CD14-positive monocyte (primary cell): ENCODE measurements around the gene CYP27A1. TPM values are rescaled to one million over a fixed set of nuclear protein-coding genes. Genes with fewer than 3 reads are reported as not detected.

ENCODE experiments used
- DNase-seq, 3 donors: peaks; one replicate each; pipeline ENCODE4 v3.0.0-alpha.2; 2011 to 2022
- H2AFZ ChIP-seq: 2 replicates; pipeline ENCODE4 v1.6.0; 2012; ENCODE audit warnings: mild to moderate bottlenecking, low read depth, low read length, inconsistent platforms; ENCODE audit not compliant: insufficient read depth, poor library complexity, severe bottlenecking
- H3K27ac ChIP-seq, 2 donors: 1 replicate in 1 of 2; 2 replicates in 1 of 2; pipeline ENCODE4 v1.5.1; 2012 to 2013; ENCODE audit warnings: low read length in 2 of 2, control low read depth in 1 of 2, inconsistent platforms in 1 of 2, low read depth in 1 of 2, mild to moderate bottlenecking in 1 of 2
- H3K27me3 ChIP-seq, 2 donors: one replicate each; pipeline versions ENCODE4 v1.6.0 to v1.6.1; 2011 to 2013; ENCODE audit warnings: low read length in 2 of 2; ENCODE audit not compliant: control insufficient read depth in 2 of 2, insufficient read depth in 2 of 2
- H3K36me3 ChIP-seq, 2 donors: replicated peaks in 1 of 2; 1 replicate in 1 of 2; 2 replicates in 1 of 2; pipeline versions ENCODE4 v1.5.1 to v1.6.1; 2012 to 2013; ENCODE audit warnings: low read length in 2 of 2, control low read depth in 1 of 2, inconsistent platforms in 1 of 2, mild to moderate bottlenecking in 1 of 2; ENCODE audit not compliant: insufficient read depth in 2 of 2, control insufficient read depth in 1 of 2
- H3K4me1 ChIP-seq, 2 donors: 1 replicate in 1 of 2; 2 replicates in 1 of 2; pipeline versions ENCODE4 v1.5.1 to v1.6.1; 2012 to 2013; ENCODE audit warnings: low read length in 2 of 2, control low read depth in 1 of 2, inconsistent platforms in 1 of 2, mild to moderate bottlenecking in 1 of 2, moderate library complexity in 1 of 2; ENCODE audit not compliant: insufficient read depth in 2 of 2, control insufficient read depth in 1 of 2
- H3K4me2 ChIP-seq: replicated peaks from 2 replicates; pipeline ENCODE3; 2012; ENCODE audit warnings: low read length, moderate library complexity, mild to moderate bottlenecking; ENCODE audit not compliant: poor library complexity, severe bottlenecking; ENCODE audit errors: extremely low read depth
- H3K4me3 ChIP-seq, 3 experiments: fragments of 200-600 bp in 1 of 3; sonication (generic) in 1 of 3; replicated peaks in 1 of 3; 1 replicate in 2 of 3; 2 replicates in 1 of 3; pipeline ENCODE4 v1.5.1; 2011 to 2013; ENCODE audit warnings: low read length in 3 of 3, mild to moderate bottlenecking in 3 of 3, control low read depth in 2 of 3, low read depth in 2 of 3, inconsistent platforms in 1 of 3, moderate library complexity in 1 of 3
- H3K79me2 ChIP-seq: 2 replicates; pipeline ENCODE4 v1.6.0; 2012; ENCODE audit warnings: mild to moderate bottlenecking, control low read depth, inconsistent platforms, low read length, moderate library complexity; ENCODE audit not compliant: insufficient read depth
- H3K9ac ChIP-seq: 2 replicates; pipeline ENCODE4 v1.6.0; 2017; ENCODE audit warnings: low read length, mild to moderate bottlenecking; ENCODE audit not compliant: insufficient read depth, poor library complexity, severe bottlenecking
- H3K9me3 ChIP-seq, 2 donors: replicated peaks in 1 of 2; 1 replicate in 1 of 2; 2 replicates in 1 of 2; pipeline versions ENCODE4 v1.5.1 to v1.6.1; 2012 to 2013; ENCODE audit warnings: low read length in 2 of 2, control low read depth in 1 of 2; ENCODE audit not compliant: control insufficient read depth in 1 of 2, insufficient read depth in 1 of 2
- H4K20me1 ChIP-seq: 2 replicates; pipeline ENCODE4 v1.6.0; 2012; ENCODE audit warnings: mild to moderate bottlenecking, low read length, control low read depth, moderate library complexity; ENCODE audit not compliant: insufficient read depth
- H3K27ac Mint-ChIP-seq, 7 donors: one replicate each; pipeline ENCODE4 v1.8.0; 2020; ENCODE audit warnings: mild to moderate bottlenecking in 7 of 7, mixed read lengths in 7 of 7, moderate library complexity in 6 of 7, inconsistent platforms in 2 of 7
- H3K27me3 Mint-ChIP-seq, 3 donors: one replicate each; pipeline ENCODE4 v1.8.0; 2021 to 2022; ENCODE audit warnings: low read depth in 3 of 3, mild to moderate bottlenecking in 3 of 3, mixed read lengths in 3 of 3, moderate library complexity in 3 of 3, inconsistent platforms in 1 of 3
- H3K36me3 Mint-ChIP-seq, 2 donors: one replicate each; pipeline ENCODE4 v1.8.0; 2020; ENCODE audit warnings: mixed read lengths in 2 of 2, inconsistent platforms in 1 of 2, mild to moderate bottlenecking in 1 of 2
- H3K4me1 Mint-ChIP-seq: one replicate; pipeline ENCODE4 v1.8.0; 2020; ENCODE audit warnings: mild to moderate bottlenecking, mixed read lengths
- H3K4me3 Mint-ChIP-seq, 2 donors: one replicate each; pipeline ENCODE4 v1.8.0; 2020; ENCODE audit warnings: mild to moderate bottlenecking in 2 of 2, mixed read lengths in 2 of 2, moderate library complexity in 1 of 2
- H3K9me3 Mint-ChIP-seq, 7 donors: one replicate each; pipeline ENCODE4 v1.8.0; 2020 to 2022; ENCODE audit warnings: mixed read lengths in 7 of 7, mild to moderate bottlenecking in 6 of 7, moderate library complexity in 6 of 7, inconsistent platforms in 2 of 7
- WGBS: methylation state at CpG from one replicate; pipeline ENCODE4 v1.1.5; 2013; ENCODE audit warnings: missing lambda C conversion rate; ENCODE audit not compliant: insufficient coverage; 5-methylcytosine and 5-hydroxymethylcytosine counted together
- intact Hi-C, 2 donors: fragments of 100-400 bp; cut with micrococcal nuclease; formaldehyde crosslinking; loops; one replicate each; pipeline versions ENCODE4 v1.15.0 to v1.15.1; 2023
- polyA plus RNA-seq, 3 donors: library from polyadenylated mRNA; depleted of rRNA in 1 of 3; unstranded in 2 of 3; stranded (reverse) in 1 of 3; fragments of 300-500 nt in 2 of 3; fragments of >200 nt in 1 of 3; fragmentation: Illumina TruSeq in 2 of 3; gene quantifications; 1 replicate in 2 of 3; 2 replicates in 1 of 3; pipeline ENCODE4 v1.2.3, GENCODE V29; 2012 to 2021
- TF ChIP-seq, protein P1 (sequence below): fragments of 200-600 bp; IDR thresholded peaks from one replicate; pipeline ENCODE4 v1.8.0; 2022; ENCODE audit warnings: antibody characterized with exemption, mild to moderate bottlenecking

CYP27A1 gene
- polyA plus RNA-seq, 3 donors, result 151 to 218 (median 214) TPM

DNA sequence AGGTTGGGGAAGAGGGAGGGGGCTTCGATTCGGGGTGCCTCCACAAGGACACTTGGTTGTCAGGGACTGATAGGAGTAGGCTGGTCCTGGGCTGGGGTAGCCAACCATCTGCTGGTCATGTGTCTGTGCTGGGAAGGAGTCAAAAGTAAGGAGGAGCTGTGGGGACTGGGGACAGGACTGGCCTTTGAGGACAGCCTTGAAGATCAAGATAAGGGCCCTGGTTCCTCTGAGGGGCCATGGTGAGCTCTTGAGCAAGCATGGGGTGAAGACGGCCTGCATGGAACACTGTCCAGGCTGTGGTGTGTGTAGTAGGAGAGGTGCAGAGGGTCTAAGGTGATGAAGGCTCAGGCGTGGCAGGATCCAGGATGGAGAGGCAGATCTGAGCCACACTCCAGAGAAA is 1.7 kb downstream of the CYP27A1 start:
- peaks cover 10 to 60% of the 10 kb centered on the region in 2 donors for H3K27me3 ChIP-seq
- peaks cover 35% of the 10 kb centered on the region for H4K20me1 ChIP-seq
- Mint-ChIP-seq H3K36me3 (peaks cover 38 to 50% of the 10 kb centered on the region in 2 donors), H3K4me3 (peak overlapping the region; percentile 97 to 100), H3K4me1 (peaks cover 52% of the 10 kb centered on the region), H3K9me3 (peaks cover 3 to 20% (median 10%) of the 10 kb centered on the region in 7 donors), H3K27me3 (peaks cover 41 to 59% (median 44%) of the 10 kb centered on the region in 3 donors), H3K27ac (peak overlapping the region; percentile 14 to 87 (median 70))
- no peak for DNase-seq
- H3K79me2 ChIP-seq, result peaks cover 5% of the 10 kb centered on the region
- H3K4me1 ChIP-seq, result peaks cover 21 to 48% of the 10 kb centered on the region in 2 donors
- H3K4me2 ChIP-seq, result peak overlapping the region; percentile 93
- peaks cover 0 to 5% of the 10 kb centered on the region in 2 donors for H3K9me3 ChIP-seq
- peak overlapping the region; percentile 83 for H3K9ac ChIP-seq
- H3K36me3 ChIP-seq, result peaks cover 0 to 5% of the 10 kb centered on the region in 2 donors
- TF ChIP-seq, protein P1, sequence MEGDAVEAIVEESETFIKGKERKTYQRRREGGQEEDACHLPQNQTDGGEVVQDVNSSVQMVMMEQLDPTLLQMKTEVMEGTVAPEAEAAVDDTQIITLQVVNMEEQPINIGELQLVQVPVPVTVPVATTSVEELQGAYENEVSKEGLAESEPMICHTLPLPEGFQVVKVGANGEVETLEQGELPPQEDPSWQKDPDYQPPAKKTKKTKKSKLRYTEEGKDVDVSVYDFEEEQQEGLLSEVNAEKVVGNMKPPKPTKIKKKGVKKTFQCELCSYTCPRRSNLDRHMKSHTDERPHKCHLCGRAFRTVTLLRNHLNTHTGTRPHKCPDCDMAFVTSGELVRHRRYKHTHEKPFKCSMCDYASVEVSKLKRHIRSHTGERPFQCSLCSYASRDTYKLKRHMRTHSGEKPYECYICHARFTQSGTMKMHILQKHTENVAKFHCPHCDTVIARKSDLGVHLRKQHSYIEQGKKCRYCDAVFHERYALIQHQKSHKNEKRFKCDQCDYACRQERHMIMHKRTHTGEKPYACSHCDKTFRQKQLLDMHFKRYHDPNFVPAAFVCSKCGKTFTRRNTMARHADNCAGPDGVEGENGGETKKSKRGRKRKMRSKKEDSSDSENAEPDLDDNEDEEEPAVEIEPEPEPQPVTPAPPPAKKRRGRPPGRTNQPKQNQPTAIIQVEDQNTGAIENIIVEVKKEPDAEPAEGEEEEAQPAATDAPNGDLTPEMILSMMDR, result no peak
- peak overlapping the region in 1 of 2 donors; percentile 59 for H3K27ac ChIP-seq
- intact Hi-C loops, result loop anchor here in 1 of 2 donors (5.0 kb wide), 1 partner anchor 36 kb away; no protein-coding TSS in a partner anchor
- WGBS, result 93% methylated on average over 4 of the region's 4 CpGs
- peak overlapping the region; percentile 62 to 93 (median 72) for H3K4me3 ChIP-seq
- no peak overlapping the region for H2AFZ ChIP-seq

DNA sequence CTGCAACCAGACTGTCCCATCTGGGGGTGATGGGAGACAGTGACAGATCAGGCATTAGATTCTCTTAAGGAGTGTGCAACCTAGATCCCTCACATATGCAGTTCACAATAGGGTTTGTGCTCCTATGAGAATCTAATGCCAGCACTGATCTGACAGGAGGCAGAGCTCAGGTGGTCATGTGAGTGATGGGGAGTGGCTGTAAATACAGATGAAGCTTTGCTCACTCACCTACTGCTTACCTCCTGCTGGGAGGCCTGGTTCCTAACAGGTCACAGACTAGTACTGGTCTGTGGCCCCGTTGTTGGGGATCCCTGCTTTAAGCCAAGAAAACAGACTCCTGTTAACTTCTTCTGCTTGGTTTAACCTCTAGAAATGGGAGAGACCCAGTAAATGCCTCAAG is 3.2 kb downstream of the CYP27A1 start:
- Mint-ChIP-seq H3K36me3 (peaks cover 36 to 49% of the 10 kb centered on the region in 2 donors), H3K4me3 (peak overlapping the region; percentile 37 to 57), H3K27ac (no peak overlapping the region), H3K27me3 (peaks cover 31 to 49% (median 42%) of the 10 kb centered on the region in 3 donors), H3K9me3 (peaks cover 0 to 20% (median 10%) of the 10 kb centered on the region in 7 donors), H3K4me1 (peaks cover 49% of the 10 kb centered on the region)
- no peak for DNase-seq
- peaks cover 21 to 48% of the 10 kb centered on the region in 2 donors for H3K4me1 ChIP-seq
- no peak overlapping the region for H3K9ac ChIP-seq
- peak overlapping the region in 1 of 3 experiments; percentile 1 for H3K4me3 ChIP-seq
- peak overlapping the region; percentile 21 for H3K4me2 ChIP-seq
- H3K9me3 ChIP-seq, result peaks cover 0 to 5% of the 10 kb centered on the region in 2 donors
- no peak overlapping the region for H3K27ac ChIP-seq
- peaks cover 5% of the 10 kb centered on the region for H3K79me2 ChIP-seq
- intact Hi-C loops, result no loop called here
- peaks cover 0 to 5% of the 10 kb centered on the region in 2 donors for H3K36me3 ChIP-seq
- H4K20me1 ChIP-seq, result peaks cover 47% of the 10 kb centered on the region
- peaks cover 10 to 54% of the 10 kb centered on the region in 2 donors for H3K27me3 ChIP-seq
- WGBS, result 43% methylated on average over 1 of the region's 1 CpG
- no peak overlapping the region for H2AFZ ChIP-seq
- TF ChIP-seq, protein P1, result no peak
